Measurements from ENCODE around the gene TMEM25. TPM values are rescaled to one million over a fixed set of nuclear protein-coding genes. Genes with fewer than 3 reads are reported as not detected.
A peak's percentile ranks its signal among the peaks of the same experiment; 100 is the strongest.

The TMEM25 gene
- total RNA-seq, 1 experiment from 2014 or later: 24.5 TPM

- no peak for TF ChIP-seq CTCF (conservative IDR thresholded peaks at IDR 0.05)
Measured at GRCh38 chr11:118581057-118581456, 50.1 kb downstream of the TMEM25 start.

More at GRCh38 chr11:118581057-118581456, 50.1 kb downstream of the TMEM25 start:
- no peak overlapping the region for H3T11ph ChIP-seq (ENCODE audit: low read length)
- no peak overlapping the region for H2BK20ac ChIP-seq (ENCODE audit: low read depth, low read length, poor library complexity, severe bottlenecking)
- H2BK15ac ChIP-seq (ENCODE audit: low read depth, low read length): no peak overlapping the region
- no peak overlapping the region for H2BK5ac ChIP-seq (ENCODE audit: insufficient read length, low read length)
- no peak overlapping the region for H3K4ac ChIP-seq (ENCODE audit: low read depth, low read length)
- no CpG with 5 or more reads among the region's 6 CpGs for WGBS (ENCODE audit: extremely low coverage, insufficient read length, low lambda C conversion rate)
- H3K27me3 Mint-ChIP-seq (ENCODE audit: low read depth): no peaks in the 10 kb centered on the region
- no peak overlapping the region for H2AK5ac ChIP-seq (ENCODE audit: insufficient read length, low read length)
- H2BK12ac ChIP-seq (ENCODE audit: insufficient read length, low read depth, low read length): no peak overlapping the region
- no peaks in the 10 kb centered on the region for H3K9me3 Mint-ChIP-seq
- H3K9ac ChIP-seq (ENCODE audit: extremely low read depth, insufficient read length, low read length): no peak overlapping the region
- no peak overlapping the region for H2BK120ac ChIP-seq (ENCODE audit: low read depth, low read length, poor library complexity, severe bottlenecking)
- no peaks in the 10 kb centered on the region for H3K79me1 ChIP-seq (ENCODE audit: insufficient read depth, low read depth, low read length, poor library complexity, severe bottlenecking)
- H3K18ac ChIP-seq (ENCODE audit: insufficient read length, low read depth, low read length): no peak overlapping the region
- H4K8ac ChIP-seq (replicated peaks; ENCODE audit: insufficient read length, low read depth, low read length): no peak overlapping the region
- no peak overlapping the region for H3K56ac ChIP-seq (ENCODE audit: insufficient read length, low read depth, low read length)
- no peaks in the 10 kb centered on the region for H4K20me1 ChIP-seq (ENCODE audit: control insufficient read depth, insufficient read depth, insufficient read length)
- H3K4me2 ChIP-seq (ENCODE audit: insufficient read depth, insufficient read length, low read length): no peak overlapping the region
- H3K36me3 Mint-ChIP-seq (ENCODE audit: insufficient read depth in 1 of 3, low read depth in 3 of 3): peaks cover 26 to 44% (median 34%) of the 10 kb centered on the region in 3 experiments; a peak in 6 of 7 replicates
- peak overlapping the region in 2 of 3 experiments; percentile 44 to 52; a peak in 2 of 7 replicates for H3K27ac Mint-ChIP-seq
- peaks cover 0 to under 1% of the 10 kb centered on the region in 2 experiments; a peak in 1 of 4 replicates for H3K4me1 Mint-ChIP-seq
- no peak overlapping the region for H4K91ac ChIP-seq (ENCODE audit: insufficient read length, low read depth, low read length)
- H2AFZ ChIP-seq (ENCODE audit: low read length): no peak overlapping the region
- no peaks in the 10 kb centered on the region for H3K27me3 ChIP-seq (ENCODE audit: insufficient read depth, low read length)
- DNase-seq: no peak
- H3K4me1 ChIP-seq (ENCODE audit: insufficient read depth, low read length): no peaks in the 10 kb centered on the region
- no peak overlapping the region for H3K14ac ChIP-seq (ENCODE audit: insufficient read depth, low read length)
- H3K23me2 ChIP-seq (ENCODE audit: insufficient read length, low read depth, low read length, poor library complexity, severe bottlenecking): no peaks in the 10 kb centered on the region
- H3K79me2 ChIP-seq (ENCODE audit: insufficient read depth, low read length): no peaks in the 10 kb centered on the region; the same call in 1 of the 2 replicates
- no peak overlapping the region for H3K27ac ChIP-seq (ENCODE audit: insufficient read length, low read depth, low read length)
- H3K9me3 ChIP-seq (ENCODE audit: control insufficient read depth, low read depth, low read length): no peaks in the 10 kb centered on the region
- H4K5ac ChIP-seq (ENCODE audit: insufficient read length, low read depth, low read length): no peak overlapping the region
- H3K4me3 Mint-ChIP-seq: no peak overlapping the region
- no peak overlapping the region for H3K23ac ChIP-seq (ENCODE audit: insufficient read length, low read depth, low read length)

Other genes with a start within 250 kb of the TMEM25 start
- not detected in 2 replicates for gene CD3E, start 226.5 kb upstream of the TMEM25 start, total RNA-seq (2021)
- not detected in 2 replicates for gene CD3D, start 188.5 kb upstream of the TMEM25 start, total RNA-seq (2021)
- not detected in 2 replicates for gene CD3G, start 186.8 kb upstream of the TMEM25 start, total RNA-seq (2021)
- gene UBE4A, start 171.6 kb upstream of the TMEM25 start, total RNA-seq (2021): 33.0 and 33.7 TPM in 2 replicates
- gene ATP5MG, start 129.6 kb upstream of the TMEM25 start, total RNA-seq (2021): 253 and 254 TPM in 2 replicates
- 51.7 and 62.0 TPM in 2 replicates for gene KMT2A, start 94.7 kb upstream of the TMEM25 start, total RNA-seq (2021)
- gene TTC36, start 3.7 kb upstream of the TMEM25 start, total RNA-seq (2021): 1.6 TPM in 2 replicates
- gene IFT46, start 34.7 kb downstream of the TMEM25 start, total RNA-seq (2021): 10.3 and 11.5 TPM in 2 replicates
- 152 TPM in 2 replicates for gene ARCN1, start 41.2 kb downstream of the TMEM25 start, total RNA-seq (2021)
- 55.7 and 56.0 TPM in 2 replicates for gene PHLDB1, start 76.4 kb downstream of the TMEM25 start, total RNA-seq (2021)
- not detected in 2 replicates for gene TREH, start 148.5 kb downstream of the TMEM25 start, total RNA-seq (2021)

Data from H9 (cell line).